HCT116 (cell line): ENCODE results near the gene KLHL6. TPM values are rescaled to one million over a fixed set of nuclear protein-coding genes. Genes with fewer than 3 reads are reported as not detected.

ENCODE experiments used
- ATAC-seq: fragments of 200-7000 bp; cut with Tn5 transposase; 2 replicates; pipeline ENCODE4 v1.9.1; 2020; ENCODE audit warnings: mild to moderate bottlenecking, moderate library complexity
- BruUV-seq: library from RNA; stranded (reverse); fragments of 400-500 nt; replicated peaks from 2 replicates; lab custom pipeline; 2021; lab: Mats Ljungman, UMichigan
- CTCF ChIA-PET: fragments of 300-600 bp; sonication (Branson Sonifier 250); formaldehyde crosslinking; loops from one replicate; lab custom pipeline; 2021; ENCODE audit warnings: antibody characterized with exemption; lab: Charles Lee
- POLR2A ChIA-PET: fragments of 300-600, 350-600 bp; sonication (Branson Sonifier 250); formaldehyde crosslinking; loops from one replicate; lab custom pipeline; 2021; ENCODE audit warnings: antibody characterized with exemption; lab: Charles Lee
- RAD21 ChIA-PET, 2 experiments: fragments of 300-600 bp; sonication (Branson Sonifier 250); formaldehyde crosslinking; loops; one replicate each; lab custom pipeline; 2023; ENCODE audit warnings: low total read pairs in 2 of 2; ENCODE audit not compliant: uncharacterized antibody in 2 of 2, unreplicated experiment in 2 of 2, low non-redundant PET in 1 of 2; lab: Charles Lee
- DNase-seq: peaks from one replicate; pipeline ENCODE4 v3.0.0-alpha.2; 2010; ENCODE audit warnings: low read depth, low spot score
- H2AFZ ChIP-seq: fragments of 200-600 bp; shearing (Covaris generic), sonication (generic); 2 replicates; pipeline ENCODE4 v1.6.1; 2017; ENCODE audit warnings: low read depth, mixed run types, mixed read lengths, antibody characterized with exemption, low read length; ENCODE audit not compliant: poor library complexity, severe bottlenecking
- H3K27ac ChIP-seq: 2 replicates; pipeline ENCODE4 v1.5.1; 2012; ENCODE audit warnings: low read depth, low read length
- H3K27me3 ChIP-seq: fragments of 200-600 bp; sonication (generic); 2 replicates; pipeline ENCODE4 v1.6.1; 2016; ENCODE audit warnings: mixed run types, low read length, mixed read lengths; ENCODE audit not compliant: insufficient read depth
- H3K36me3 ChIP-seq, 2 experiments: fragments of 200-500 bp in 1 of 2; fragments of 200-600 bp in 1 of 2; sonication (Bioruptor generic) in 1 of 2; sonication (generic) in 1 of 2; 2 replicates each; pipeline versions ENCODE4 v1.5.1 to v1.6.1; 2014 to 2016; ENCODE audit warnings: low read length in 2 of 2, inconsistent platforms in 1 of 2, mixed read lengths in 1 of 2, mixed run types in 1 of 2; ENCODE audit not compliant: insufficient read depth in 2 of 2, control insufficient read depth in 1 of 2
- H3K4me1 ChIP-seq, 2 experiments: fragments of 200-600 bp in 1 of 2; sonication (generic) in 1 of 2; 2 replicates each; pipeline versions ENCODE4 v1.5.1 to v1.6.1; 2012 to 2017; ENCODE audit warnings: low read length in 2 of 2, inconsistent platforms in 1 of 2, mild to moderate bottlenecking in 1 of 2, mixed read lengths in 1 of 2, mixed run types in 1 of 2, moderate library complexity in 1 of 2; ENCODE audit not compliant: insufficient read depth in 2 of 2, control insufficient read depth in 1 of 2
- H3K4me2 ChIP-seq: fragments of 200-600 bp; sonication (generic); 2 replicates; pipeline ENCODE4 v1.6.1; 2017; ENCODE audit warnings: mixed run types, low read length, mixed read lengths
- H3K4me3 ChIP-seq, 2 experiments: fragments of 200-600 bp in 1 of 2; sonication (generic) in 1 of 2; replicated peaks in 1 of 2; 2 replicates each; pipeline ENCODE4 v1.5.1; 2011 to 2016; ENCODE audit warnings: low read length in 2 of 2, control low read depth in 1 of 2, low read depth in 1 of 2, mild to moderate bottlenecking in 1 of 2, mixed read lengths in 1 of 2, mixed run types in 1 of 2
- H3K79me2 ChIP-seq: fragments of 200-600 bp; sonication (generic); 2 replicates; pipeline ENCODE4 v1.6.1; 2017; ENCODE audit warnings: mild to moderate bottlenecking, mixed run types, low read length, moderate library complexity, mixed read lengths; ENCODE audit not compliant: insufficient read depth
- H3K9ac ChIP-seq: fragments of 200-600 bp; sonication (generic); 2 replicates; pipeline ENCODE4 v1.6.1; 2016; ENCODE audit warnings: low read length, mixed read lengths
- H3K9me2 ChIP-seq: fragments of 200-600 bp; sonication (generic), shearing (Covaris generic); 2 replicates; pipeline ENCODE4 v1.6.1; 2017; ENCODE audit warnings: mixed run types, mild to moderate bottlenecking, moderate library complexity; ENCODE audit not compliant: insufficient read depth
- H3K9me3 ChIP-seq, 2 experiments: fragments of 200-500 bp in 1 of 2; fragments of 200-600 bp in 1 of 2; sonication (Bioruptor generic) in 1 of 2; sonication (generic) in 1 of 2; 2 replicates each; pipeline ENCODE4 v1.6.1; 2014 to 2017; ENCODE audit warnings: low read length in 2 of 2, mixed read lengths in 2 of 2, inconsistent platforms in 1 of 2, low read depth in 1 of 2, mild to moderate bottlenecking in 1 of 2, mixed run types in 1 of 2, moderate library complexity in 1 of 2; ENCODE audit not compliant: control insufficient read depth in 1 of 2, insufficient read depth in 1 of 2
- H4K20me1 ChIP-seq: fragments of 200-600 bp; sonication (generic), shearing (Covaris generic); 2 replicates; pipeline ENCODE4 v1.6.1; 2017; ENCODE audit warnings: mixed run types, mild to moderate bottlenecking, moderate library complexity; ENCODE audit not compliant: insufficient read depth
- ATF3 ChIP-seq: IDR thresholded peaks from 2 replicates; pipeline ENCODE4 v1.6.1; 2012
- CBX3 ChIP-seq: IDR thresholded peaks from 2 replicates; pipeline ENCODE4 v1.6.1; 2012; ENCODE audit warnings: low read depth
- CTCF ChIP-seq, 3 experiments: fragments of 200-600 bp in 1 of 3; sonication (generic) in 1 of 3; IDR thresholded peaks in 2 of 3; conservative IDR thresholded peaks in 1 of 3; 2 replicates each; pipeline ENCODE4 v1.5.1; 2012 to 2017; ENCODE audit warnings: low read depth in 2 of 3, low read length in 2 of 3, antibody characterized with exemption in 1 of 3, borderline replicate concordance in 1 of 3, control low read depth in 1 of 3, mild to moderate bottlenecking in 1 of 3, mixed read lengths in 1 of 3, mixed run types in 1 of 3, moderate library complexity in 1 of 3; ENCODE audit not compliant: insufficient read depth in 1 of 3
- EGR1 ChIP-seq: IDR thresholded peaks from 2 replicates; pipeline ENCODE4 v1.6.1; 2012; ENCODE audit warnings: low read depth
- ELF1 ChIP-seq: IDR thresholded peaks from 2 replicates; pipeline ENCODE4 v1.6.1; 2012; ENCODE audit warnings: low read depth, borderline replicate concordance
- EZH2phosphoT487 ChIP-seq: fragments of 200-600 bp; IDR thresholded peaks from 2 replicates; pipeline ENCODE4 v1.6.1; 2018; ENCODE audit warnings: antibody characterized with exemption, borderline replicate concordance
- POLR2AphosphoS5 ChIP-seq: IDR thresholded peaks from 2 replicates; pipeline ENCODE4 v1.6.1; 2011; ENCODE audit warnings: mild to moderate bottlenecking, low read depth, low read length, moderate library complexity
- REST ChIP-seq: IDR thresholded peaks from 2 replicates; pipeline ENCODE4 v1.6.1; 2012; ENCODE audit warnings: low read depth
- SP1 ChIP-seq: IDR thresholded peaks from 2 replicates; pipeline ENCODE4 v1.6.1; 2012; ENCODE audit warnings: low read depth
- ZFX ChIP-seq: fragments of 450-650 bp; IDR thresholded peaks from 2 replicates; pipeline ENCODE4 v1.6.1; 2017
- intact Hi-C: fragments of 100-400 bp; cut with micrococcal nuclease; formaldehyde crosslinking; loops from 2 replicates; pipeline ENCODE4 v1.10.0; 2022
- total RNA-seq: library from RNA; stranded (reverse); gene quantifications from one replicate; pipeline ENCODE4 v1.2.1, GENCODE V29; 2021; ENCODE audit not compliant: unreplicated experiment

Gene KLHL6
- total RNA-seq, 1 experiment from 2014 or later: 0.15 TPM

GRCh38 chr3:183490653-183491052 is 64.9 kb downstream of the KLHL6 start:
- Histone ChIP-seq H3K79me2 (no peaks in the 10 kb centered on the region), H3K9me3 (no peaks in the 10 kb centered on the region), H3K4me1 (no peaks in the 10 kb centered on the region)
- CTCF ChIA-PET: interaction anchor here (0.7 kb wide), 1 partner anchor 277 kb away, joined by 3 read pairs; no protein-coding TSS in a partner anchor
- RAD21 ChIA-PET: no interaction called here
- no peak for TF ChIP-seq SP1
- no peak for TF ChIP-seq REST
- TF ChIP-seq ELF1: no peak
- TF ChIP-seq EGR1: no peak
- no peak for TF ChIP-seq CTCF (IDR thresholded peaks at IDR 0.05 in 2 of 3, conservative IDR thresholded peaks at IDR 0.05 in 1 of 3; ENCODE audit: borderline replicate concordance in 1 of 3, insufficient read depth in 1 of 3, low read depth in 2 of 3, low read length in 2 of 3)
- TF ChIP-seq POLR2AphosphoS5: no peak
- no peak for TF ChIP-seq ZFX
- TF ChIP-seq EZH2phosphoT487: no peak
- TF ChIP-seq CBX3: no peak
- TF ChIP-seq ATF3: no peak
- TF ChIP-seq, all 23 proteins: peak for 0
- no peak for ATAC-seq
- POLR2A ChIA-PET: no interaction called here
- no TSS peak for BruUV-seq
- Histone ChIP-seq H3K4me3 (no peak overlapping the region), H3K4me2 (no peak overlapping the region), H3K27me3 (no peaks in the 10 kb centered on the region), H3K36me3 (no peaks in the 10 kb centered on the region), H2AFZ (no peak overlapping the region), H3K9ac (no peak overlapping the region), H3K27ac (no peak overlapping the region), H3K9me2 (no peaks in the 10 kb centered on the region), H4K20me1 (no peaks in the 10 kb centered on the region)
- intact Hi-C loops: no loop called here
- DNase-seq: no peak
